Breast epithelium (tissue), 4 donors: Measurements from ENCODE around the gene CDK16. TPM values are rescaled to one million over a fixed set of nuclear protein-coding genes. Genes with fewer than 3 reads are reported as not detected.

Source experiments
- DNase-seq, 2 donors: peaks; one replicate each; pipeline ENCODE4 v3.0.0-alpha.2; 2019; ENCODE audit warnings: low spot score in 2 of 2
- H3K27ac ChIP-seq, 2 donors: fragments of 200-600 bp; sonication (generic) in 1 of 2; one replicate each; pipeline ENCODE4 v1.5.1; 2016 to 2019; ENCODE audit warnings: mild to moderate bottlenecking in 1 of 2
- H3K27me3 ChIP-seq, 2 donors: fragments of 200-600 bp; sonication (generic) in 1 of 2; one replicate each; pipeline versions ENCODE4 v1.5.1 to v1.6.0; 2017 to 2019; ENCODE audit warnings: control low read depth in 1 of 2, mild to moderate bottlenecking in 1 of 2
- H3K36me3 ChIP-seq: fragments of 200-600 bp; one replicate; pipeline ENCODE4 v1.5.1; 2019
- H3K4me1 ChIP-seq, 2 donors: fragments of 200-600 bp; sonication (generic); one replicate each; pipeline ENCODE4 v1.5.1; 2016 to 2019; ENCODE audit warnings: control low read depth in 1 of 2
- H3K4me3 ChIP-seq, 3 donors: fragments of 200-600 bp; sonication (generic); 1 replicate in 2 of 3; 2 replicates in 1 of 3; pipeline ENCODE4 v1.5.1; 2016 to 2019; ENCODE audit warnings: mild to moderate bottlenecking in 3 of 3, moderate library complexity in 2 of 3
- H3K9me3 ChIP-seq, 2 donors: fragments of 200-600 bp; sonication (generic) in 1 of 2; one replicate each; pipeline ENCODE4 v1.5.1; 2016 to 2019; ENCODE audit warnings: control low read depth in 1 of 2
- CTCF ChIP-seq, 3 donors: fragments of 450-650 bp; IDR thresholded peaks; one replicate each; pipeline ENCODE4 v1.5.1; 2016 to 2017; ENCODE audit warnings: antibody characterized with exemption in 3 of 3, mild to moderate bottlenecking in 3 of 3, moderate library complexity in 3 of 3
- POLR2A ChIP-seq: fragments of 450-650 bp; IDR thresholded peaks from one replicate; pipeline ENCODE4 v1.6.1; 2016; ENCODE audit warnings: antibody characterized with exemption, mild to moderate bottlenecking, moderate library complexity
- POLR2AphosphoS5 ChIP-seq, 3 donors: sonication (generic); formaldehyde crosslinking; IDR thresholded peaks; one replicate each; pipeline ENCODE4 v1.6.1; 2017; ENCODE audit warnings: antibody characterized with exemption in 3 of 3
- intact Hi-C: fragments of 100-400 bp; cut with DNase I; formaldehyde crosslinking; loops from one replicate; pipeline ENCODE4 v1.15.1; 2023; ENCODE audit warnings: low total_unique reads
- total RNA-seq, 3 donors: library from RNA; depleted of rRNA; stranded (reverse); fragments of >200 nt; gene quantifications; one replicate each; pipeline ENCODE4 v1.1.0, GENCODE V29; 2016

CDK16 gene
- total RNA-seq, 3 donors from 2014 or later = 65.9 to 80.2 (median 73.1) TPM

- Histone ChIP-seq H3K27me3 (peaks cover 0 to 70% of the 10 kb centered on the region in 2 donors), H3K9me3 (no peaks in the 10 kb centered on the region), H3K36me3 (no peaks in the 10 kb centered on the region), H3K4me1 (no peaks in the 10 kb centered on the region), H3K4me3 (no peak overlapping the region), H3K27ac (no peak overlapping the region)
- no peak for TF ChIP-seq POLR2A
- no peak for TF ChIP-seq POLR2AphosphoS5 (IDR thresholded peaks at IDR 0.05)
- TF ChIP-seq CTCF (IDR thresholded peaks at IDR 0.05) = no peak
- intact Hi-C loops = no loop called here
- no peak for DNase-seq
Measured at GRCh38 chrX:47244676-47245075, 26.2 kb downstream of the CDK16 start.

GRCh38 chrX:47245156-47245555 lies 26.7 kb downstream of the CDK16 start:
- no peak for DNase-seq
- intact Hi-C loops = no loop called here

GRCh38 chrX:47247206-47247998 lies 28.9 kb downstream of the CDK16 start:
- Histone ChIP-seq H3K36me3 (no peaks in the 10 kb centered on the region), H3K9me3 (no peaks in the 10 kb centered on the region), H3K27ac (no peak overlapping the region), H3K27me3 (peaks cover 0 to 48% of the 10 kb centered on the region in 2 donors), H3K4me1 (no peaks in the 10 kb centered on the region), H3K4me3 (no peak overlapping the region)
- intact Hi-C loops = no loop called here
- no peak for DNase-seq
- TF ChIP-seq CTCF (IDR thresholded peaks at IDR 0.05) = no peak
- no peak for TF ChIP-seq POLR2AphosphoS5 (IDR thresholded peaks at IDR 0.05)
- no peak for TF ChIP-seq POLR2A

More at GRCh38 chrX:47245156-47245555, 26.7 kb downstream of the CDK16 start:
- Histone ChIP-seq H3K9me3 (no peaks in the 10 kb centered on the region), H3K4me3 (no peak overlapping the region), H3K27ac (no peak overlapping the region), H3K27me3 (peaks cover 0 to 66% of the 10 kb centered on the region in 2 donors), H3K36me3 (no peaks in the 10 kb centered on the region), H3K4me1 (no peaks in the 10 kb centered on the region)
- no peak for TF ChIP-seq POLR2A
- TF ChIP-seq CTCF (IDR thresholded peaks at IDR 0.05) = no peak
- TF ChIP-seq POLR2AphosphoS5 (IDR thresholded peaks at IDR 0.05) = no peak

GRCh38 chrX:47247999-47248320 lies 29.5 kb downstream of the CDK16 start:
- intact Hi-C loops = no loop called here
- H3K4me1 ChIP-seq = no peaks in the 10 kb centered on the region
- H3K27ac ChIP-seq = no peak overlapping the region
- H3K36me3 ChIP-seq = no peaks in the 10 kb centered on the region
- H3K9me3 ChIP-seq = peaks cover under 1 to 4% of the 10 kb centered on the region in 2 donors
- H3K27me3 ChIP-seq = peaks cover 0 to 46% of the 10 kb centered on the region in 2 donors
- DNase-seq = no peak
- no peak overlapping the region for H3K4me3 ChIP-seq
- TF ChIP-seq POLR2AphosphoS5 (IDR thresholded peaks at IDR 0.05) = no peak
- TF ChIP-seq POLR2A = no peak

- no peak overlapping the region for H3K4me3 ChIP-seq
- no peaks in the 10 kb centered on the region for H3K4me1 ChIP-seq
- H3K27me3 ChIP-seq = peaks cover 0 to 48% of the 10 kb centered on the region in 2 donors
- TF ChIP-seq POLR2AphosphoS5 (IDR thresholded peaks at IDR 0.05) (no peak), CTCF (IDR thresholded peaks at IDR 0.05) (no peak), POLR2A (no peak)
- intact Hi-C loops = no loop called here
- no peaks in the 10 kb centered on the region for H3K36me3 ChIP-seq
- H3K9me3 ChIP-seq = peaks cover 3 to 10% of the 10 kb centered on the region in 2 donors
- DNase-seq = no peak
- H3K27ac ChIP-seq = no peak overlapping the region
Measured at GRCh38 chrX:47248576-47248975, 30.1 kb downstream of the CDK16 start.
